HG03460 (cell line): Measurements from ENCODE around the gene LARP4.
"Not testable (repeated sequence)": the region's sequence is repeated elsewhere in the genome, so short reads cannot be mapped to it uniquely, and the experiment has no call there.

ENCODE experiments used
- ATAC-seq: cut with Tn5 transposase; IDR thresholded peaks from one replicate; pipeline ENCODE4 v1.9.1; 2021; ENCODE audit not compliant: unreplicated experiment

The LARP4 gene

GRCh38 chr12:50400104-50400637 is 514 bp upstream of the LARP4 start:
- no peak for ATAC-seq

DNA sequence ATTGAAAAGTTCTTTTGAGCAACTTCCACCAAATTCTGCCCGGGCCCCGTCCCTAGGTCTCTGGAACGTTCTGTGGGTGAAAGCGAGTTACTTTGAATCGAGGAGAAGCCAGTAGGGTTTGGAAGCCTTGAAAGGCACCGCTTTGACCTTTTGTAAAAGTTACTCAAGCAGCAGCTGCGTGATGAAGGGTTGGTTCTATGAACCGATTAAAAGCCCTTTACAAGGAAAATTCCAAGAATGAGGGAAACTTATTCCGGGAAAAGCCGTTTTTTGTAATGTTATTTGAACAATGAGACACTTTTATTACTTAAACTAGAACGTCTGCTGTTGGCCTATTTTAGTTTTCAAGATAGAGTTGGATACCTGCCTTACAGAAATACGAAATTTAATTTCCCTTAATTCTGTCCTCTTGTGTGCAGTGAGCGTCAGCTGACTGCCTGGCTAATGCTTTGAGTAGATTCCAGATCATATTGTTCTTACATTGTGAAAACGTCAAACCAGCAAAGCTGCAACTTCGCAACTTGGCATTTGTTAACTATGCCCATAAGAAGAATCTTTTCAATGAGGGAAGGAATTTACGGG is 906 bp downstream of the LARP4 start:
- ATAC-seq, result no peak

DNA sequence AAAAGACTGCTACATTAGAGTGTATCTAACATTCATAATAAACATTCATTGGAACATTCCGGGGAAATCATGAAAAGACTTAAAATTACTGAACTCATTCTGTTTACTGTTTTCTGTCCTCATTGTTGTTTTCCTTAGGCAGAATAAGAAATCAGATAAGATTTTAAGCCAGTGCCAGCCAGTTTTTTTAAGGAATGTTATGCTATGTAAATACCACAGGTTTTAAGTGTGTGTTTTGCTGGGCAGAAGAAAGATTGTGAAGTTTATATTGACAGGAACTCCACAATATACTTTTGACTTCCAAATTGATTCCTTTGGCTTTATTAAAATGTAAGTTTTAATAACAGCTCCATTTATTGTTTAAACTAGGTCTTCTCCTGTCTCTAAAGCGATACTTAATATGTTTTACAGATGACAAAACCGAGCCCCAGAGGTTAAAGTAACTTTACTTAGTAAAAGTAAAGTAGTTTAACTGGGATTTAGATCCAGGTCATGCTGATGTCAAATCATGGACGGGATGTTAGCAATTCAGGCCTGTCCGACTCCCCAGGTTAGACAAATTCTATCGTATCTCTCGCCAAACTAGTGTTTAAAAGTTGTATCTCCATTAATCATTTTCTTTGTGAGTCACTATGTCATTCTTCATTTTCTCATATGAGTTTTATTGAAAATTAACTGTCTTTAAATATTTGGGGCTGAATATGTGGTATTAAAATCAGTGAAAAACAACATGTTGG is 1.7 kb downstream of the LARP4 start:
- no peak for ATAC-seq

DNA sequence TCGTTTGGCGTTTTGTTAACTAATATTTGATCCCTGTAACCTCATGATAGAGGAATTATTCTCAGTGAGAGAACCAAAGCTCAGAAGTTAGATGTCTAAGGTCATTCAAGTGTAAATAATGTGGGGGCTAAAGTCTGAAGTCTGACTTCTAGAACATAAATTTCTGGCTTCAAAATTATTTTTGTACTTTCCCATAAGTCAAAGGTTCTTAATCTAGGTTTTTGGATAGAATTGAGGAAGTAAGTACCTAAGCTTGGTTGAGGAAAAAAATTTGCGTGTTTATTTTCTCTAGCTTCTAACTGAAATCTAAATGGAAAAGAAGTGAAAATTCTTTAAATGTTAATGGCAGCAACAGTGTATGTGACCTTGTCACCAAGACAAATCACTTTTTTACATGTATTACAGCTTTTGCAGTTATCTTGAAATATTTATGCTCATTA is 2.3 kb downstream of the LARP4 start:
- ATAC-seq, result no peak

DNA sequence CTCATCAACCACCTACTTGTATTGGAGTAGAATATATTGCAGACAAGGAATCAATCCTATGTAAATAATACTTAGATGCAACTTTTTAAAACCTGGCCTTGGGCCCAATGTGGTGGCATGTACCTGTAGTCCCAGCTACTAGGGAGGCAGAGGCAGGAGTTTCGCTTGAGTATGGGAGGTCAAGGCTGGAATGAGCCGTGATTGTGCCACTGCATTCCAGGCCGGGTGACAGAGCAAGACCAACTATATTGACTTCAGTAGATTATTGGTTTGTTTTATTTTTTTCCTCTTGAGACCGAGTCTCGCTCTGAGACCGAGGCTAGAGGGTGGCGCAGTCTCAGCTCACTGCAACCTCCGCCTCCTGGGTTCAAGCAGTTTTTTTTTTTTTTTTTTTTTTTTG is 3.6 kb downstream of the LARP4 start:
- no peak for ATAC-seq

GRCh38 chr12:50411051-50411660 is 10.5 kb downstream of the LARP4 start:
- no peak for ATAC-seq

DNA sequence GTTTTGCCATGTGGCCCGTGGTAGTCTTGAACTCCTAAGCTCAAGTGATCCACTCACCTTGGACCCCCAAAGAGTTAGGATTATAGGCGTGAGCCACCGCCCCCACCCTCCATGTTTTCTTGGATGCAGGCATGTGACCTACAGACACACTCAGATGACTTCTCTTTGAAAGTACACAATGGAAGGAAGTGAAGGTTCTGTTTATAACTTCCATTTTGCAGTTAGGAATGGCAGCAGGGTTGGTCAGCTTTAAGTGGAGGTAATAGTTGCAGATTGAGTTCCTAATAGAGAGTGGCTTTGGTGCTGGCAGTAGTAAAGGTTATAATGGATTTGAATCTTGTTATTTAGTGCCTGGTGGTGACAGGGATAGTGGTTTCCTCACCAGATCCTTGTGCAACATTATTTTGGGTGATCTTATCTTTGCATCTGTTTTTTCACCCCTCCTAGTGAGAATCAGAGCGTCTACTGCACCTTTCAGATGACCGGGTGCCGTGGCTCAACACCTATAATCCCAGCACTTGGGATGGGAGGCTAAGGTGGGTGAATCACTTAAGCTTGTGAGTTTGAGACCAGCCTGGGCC is 15.3 kb downstream of the LARP4 start:
- no peak for ATAC-seq

- no peak for ATAC-seq
Measured at GRCh38 chr12:50419112-50419909, 18.6 kb downstream of the LARP4 start.

- ATAC-seq, result not testable (repeated sequence)
Measured at GRCh38 chr12:50422855-50423254, 22.2 kb downstream of the LARP4 start.

DNA sequence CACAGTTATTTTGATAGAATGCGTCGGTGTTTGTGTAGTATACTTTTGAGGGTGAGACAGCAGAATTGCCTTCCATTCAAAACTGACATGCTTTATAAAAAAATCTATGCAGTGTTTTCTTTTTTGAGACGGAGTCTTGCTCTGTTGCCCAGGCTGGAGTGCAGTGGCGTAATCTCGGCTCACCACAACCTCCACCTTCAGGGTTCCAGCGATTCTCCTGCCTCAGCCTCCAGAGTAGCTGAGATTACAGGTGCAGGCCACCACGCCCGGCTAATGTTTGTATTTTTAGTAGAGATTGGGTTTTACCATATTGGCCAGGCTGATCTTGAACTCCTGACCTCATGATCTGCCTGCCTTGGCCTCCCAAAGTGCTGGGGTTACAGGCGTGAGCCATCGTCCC is 22.7 kb downstream of the LARP4 start:
- not testable (repeated sequence) for ATAC-seq

GRCh38 chr12:50425589-50426258 is 25.0 kb downstream of the LARP4 start:
- no peak for ATAC-seq

DNA sequence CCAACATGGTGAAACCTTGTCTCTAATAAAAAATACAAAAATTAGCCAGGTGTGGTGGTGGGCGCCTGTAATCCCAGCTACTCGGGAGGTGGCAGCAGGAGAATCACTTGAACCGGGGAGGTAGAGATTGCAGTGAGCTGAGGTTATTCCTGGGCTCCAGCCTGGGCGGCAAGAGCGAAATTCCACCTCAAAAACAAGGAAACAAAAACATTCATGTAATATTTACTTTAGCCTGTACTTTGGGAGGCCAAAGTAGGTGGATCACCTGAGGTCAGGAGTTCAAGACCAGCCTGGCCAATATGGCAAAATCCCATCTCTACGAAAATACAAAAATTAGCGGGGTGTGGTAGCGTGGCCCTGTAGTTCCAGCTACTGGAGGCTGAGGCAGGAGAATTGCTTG is 31.0 kb downstream of the LARP4 start:
- ATAC-seq, result not testable (repeated sequence)

- no peak for ATAC-seq
Measured at GRCh38 chr12:50440288-50440687, 39.6 kb downstream of the LARP4 start.

- ATAC-seq, result no peak
Measured at GRCh38 chr12:50441763-50442162, 41.1 kb downstream of the LARP4 start.

DNA sequence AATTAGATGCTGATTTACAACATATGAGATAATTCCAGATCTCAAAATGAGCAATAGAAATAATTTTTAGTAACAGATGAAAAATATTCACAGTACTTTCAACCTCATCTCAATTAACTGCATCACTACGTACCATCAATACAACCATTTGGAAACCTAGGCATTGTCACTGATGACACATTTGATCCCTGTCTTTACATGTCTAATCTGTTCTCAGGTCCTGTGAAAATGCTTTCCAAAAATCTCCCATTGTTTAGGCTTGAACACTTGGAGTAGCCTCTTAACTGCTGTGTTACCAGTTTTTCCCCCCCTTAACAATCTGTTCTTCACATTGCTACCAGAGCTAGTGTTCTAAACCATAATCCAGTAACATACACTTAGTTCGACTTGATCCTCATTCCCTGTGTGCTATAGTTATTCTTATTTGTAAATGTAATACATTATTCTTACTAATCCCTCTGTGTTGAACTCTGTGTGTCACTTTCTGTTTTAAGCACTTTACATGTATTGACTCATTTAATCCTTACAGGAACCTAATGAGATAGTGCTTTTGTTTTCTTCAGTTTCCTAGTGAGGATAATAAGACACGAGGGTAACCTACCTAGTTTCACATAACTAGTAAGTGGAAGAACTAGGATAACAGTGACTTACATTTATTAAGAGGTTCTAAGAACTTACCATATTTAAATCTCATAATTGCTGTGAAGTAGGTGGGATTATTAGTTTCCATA is 41.7 kb downstream of the LARP4 start:
- no peak for ATAC-seq

GRCh38 chr12:50449671-50450070 is 49.0 kb downstream of the LARP4 start:
- not testable (repeated sequence) for ATAC-seq

DNA sequence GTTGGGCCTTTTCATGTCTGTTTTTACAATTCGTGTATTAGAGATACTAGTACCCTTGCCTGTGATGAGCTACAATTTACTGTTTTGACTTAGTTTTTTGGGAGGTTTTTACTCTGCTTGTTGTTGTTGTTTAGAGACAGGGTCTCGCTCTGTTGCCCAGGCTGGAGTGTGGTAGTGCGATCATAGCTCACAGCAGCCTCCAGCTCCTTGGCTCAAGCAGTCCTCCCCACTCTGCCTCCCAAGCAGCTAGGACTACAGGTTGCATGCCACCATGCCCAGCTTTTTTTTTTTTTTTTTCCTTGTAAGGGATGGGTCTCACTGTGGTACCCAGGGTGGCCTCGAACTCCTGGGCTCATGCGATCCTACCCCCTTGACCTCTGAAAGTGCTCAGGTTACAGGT is 52.1 kb downstream of the LARP4 start:
- no peak for ATAC-seq

DNA sequence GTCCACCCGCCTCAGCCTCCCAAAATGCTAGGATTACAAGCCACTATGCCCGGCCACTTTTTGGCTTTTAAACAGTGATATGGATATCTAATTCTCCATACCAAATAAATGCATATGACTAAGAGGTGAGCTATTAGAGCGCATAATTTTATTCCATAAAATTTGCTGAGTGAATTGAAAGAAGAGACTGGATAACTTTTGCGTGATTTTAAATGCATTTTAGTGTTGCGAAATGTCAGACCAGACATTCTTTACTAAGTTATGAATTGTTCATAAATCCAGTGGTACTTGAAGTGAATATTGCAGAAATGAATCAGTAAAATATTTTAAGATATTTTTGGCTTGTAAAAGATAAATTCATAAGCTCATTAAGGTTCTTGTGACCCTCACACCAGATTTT is 53.2 kb downstream of the LARP4 start:
- ATAC-seq, result no peak

GRCh38 chr12:50458606-50459005 is 57.9 kb downstream of the LARP4 start:
- ATAC-seq, result no peak

GRCh38 chr12:50467439-50467838 is 66.8 kb downstream of the LARP4 start:
- no peak for ATAC-seq
